Parathyroid adenoma (tissue), 2 donors: ENCODE measurements around the gene TBC1D22A.

Experiments used
- H2AFZ ChIP-seq: fragments of 300-600 bp; sonication (generic); one replicate; pipeline ENCODE4 v1.7.0; 2017; ENCODE audit warnings: antibody characterized with exemption, mild to moderate bottlenecking
- H3K27ac ChIP-seq: fragments of 300-600 bp; sonication (generic); one replicate; pipeline ENCODE4 v1.7.0; 2017
- H3K27me3 ChIP-seq: fragments of 300-600 bp; sonication (generic); one replicate; pipeline ENCODE4 v1.7.0; 2017; ENCODE audit warnings: low read length; ENCODE audit not compliant: control insufficient read depth, insufficient read depth
- H3K36me3 ChIP-seq: fragments of 300-600 bp; sonication (generic); one replicate; pipeline ENCODE4 v1.7.0; 2017; ENCODE audit warnings: low read length; ENCODE audit not compliant: control insufficient read depth, insufficient read depth
- H3K4me1 ChIP-seq: fragments of 300-600 bp; sonication (generic); one replicate; pipeline ENCODE4 v1.7.0; 2017; ENCODE audit warnings: control low read depth
- H3K4me2 ChIP-seq: fragments of 300-600 bp; sonication (generic); one replicate; pipeline ENCODE4 v1.7.0; 2017; ENCODE audit warnings: low read length
- H3K4me3 ChIP-seq: fragments of 300-600 bp; sonication (generic); one replicate; pipeline ENCODE4 v1.7.0; 2017; ENCODE audit warnings: low read depth, low read length
- H3K79me2 ChIP-seq: fragments of 300-600 bp; sonication (generic); one replicate; pipeline ENCODE4 v1.7.0; 2017; ENCODE audit warnings: control low read depth
- H3K9ac ChIP-seq: fragments of 300-600 bp; sonication (generic); one replicate; pipeline ENCODE4 v1.7.0; 2017; ENCODE audit warnings: mild to moderate bottlenecking
- H3K9me3 ChIP-seq: fragments of 300-600 bp; sonication (generic); one replicate; pipeline ENCODE4 v1.7.0; 2017; ENCODE audit warnings: low read length; ENCODE audit not compliant: control insufficient read depth
- CTCF ChIP-seq: fragments of 300-600 bp; sonication (generic); IDR thresholded peaks from one replicate; pipeline ENCODE4 v1.7.0; 2017; ENCODE audit warnings: antibody characterized with exemption, mild to moderate bottlenecking
- donor health status: primary hyperparathyroidism.

The TBC1D22A gene

DNA sequence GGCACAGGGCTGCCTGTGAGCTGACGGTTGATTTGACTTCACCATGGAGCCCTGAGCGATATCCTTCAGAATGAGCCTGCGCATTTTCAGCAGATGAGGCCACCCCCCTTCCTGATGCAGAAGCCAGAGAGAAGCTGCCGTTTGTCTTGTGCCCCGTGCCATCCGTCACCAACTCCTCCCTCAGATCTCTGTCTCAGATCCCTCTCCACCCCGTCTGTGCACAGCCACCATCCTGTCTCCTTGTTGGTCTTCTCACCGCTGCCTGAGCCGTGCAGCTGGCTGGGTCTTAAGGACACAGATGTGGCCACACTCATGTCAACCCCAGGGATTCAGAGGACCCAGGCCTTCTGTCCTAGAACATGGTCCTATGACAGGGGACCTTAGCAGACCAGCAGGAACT lies 293.9 kb downstream of the TBC1D22A start:
- no peaks in the 10 kb centered on the region for H3K4me1 ChIP-seq
- H3K27ac ChIP-seq = no peak overlapping the region
- TF ChIP-seq CTCF = no peak
- no peak overlapping the region for H3K4me2 ChIP-seq
- no peaks in the 10 kb centered on the region for H3K9me3 ChIP-seq
- H3K79me2 ChIP-seq = no peaks in the 10 kb centered on the region
- no peak overlapping the region for H3K4me3 ChIP-seq
- H3K36me3 ChIP-seq = no peaks in the 10 kb centered on the region
- no peak overlapping the region for H3K9ac ChIP-seq
- H2AFZ ChIP-seq = no peak overlapping the region
- H3K27me3 ChIP-seq = no peaks in the 10 kb centered on the region

GRCh38 chr22:47056776-47057470 lies 294.5 kb downstream of the TBC1D22A start:
- Histone ChIP-seq H3K36me3 (no peaks in the 10 kb centered on the region), H3K4me3 (no peak overlapping the region), H3K27me3 (no peaks in the 10 kb centered on the region)

GRCh38 chr22:47057916-47058585 lies 295.6 kb downstream of the TBC1D22A start:
- no peaks in the 10 kb centered on the region for H3K4me1 ChIP-seq
- H3K9me3 ChIP-seq = no peaks in the 10 kb centered on the region
- H3K9ac ChIP-seq = no peak overlapping the region
- no peak overlapping the region for H3K4me3 ChIP-seq
- H3K27ac ChIP-seq = no peak overlapping the region
- H3K36me3 ChIP-seq = no peaks in the 10 kb centered on the region
- no peak for TF ChIP-seq CTCF
- H2AFZ ChIP-seq = no peak overlapping the region
- H3K79me2 ChIP-seq = no peaks in the 10 kb centered on the region
- no peaks in the 10 kb centered on the region for H3K27me3 ChIP-seq
- H3K4me2 ChIP-seq = no peak overlapping the region

More at GRCh38 chr22:47056776-47057470, 294.5 kb downstream of the TBC1D22A start:
- Histone ChIP-seq H3K79me2 (no peaks in the 10 kb centered on the region), H2AFZ (no peak overlapping the region), H3K4me1 (no peaks in the 10 kb centered on the region), H3K27ac (no peak overlapping the region), H3K4me2 (no peak overlapping the region), H3K9ac (no peak overlapping the region), H3K9me3 (no peaks in the 10 kb centered on the region)
- TF ChIP-seq CTCF = no peak

DNA sequence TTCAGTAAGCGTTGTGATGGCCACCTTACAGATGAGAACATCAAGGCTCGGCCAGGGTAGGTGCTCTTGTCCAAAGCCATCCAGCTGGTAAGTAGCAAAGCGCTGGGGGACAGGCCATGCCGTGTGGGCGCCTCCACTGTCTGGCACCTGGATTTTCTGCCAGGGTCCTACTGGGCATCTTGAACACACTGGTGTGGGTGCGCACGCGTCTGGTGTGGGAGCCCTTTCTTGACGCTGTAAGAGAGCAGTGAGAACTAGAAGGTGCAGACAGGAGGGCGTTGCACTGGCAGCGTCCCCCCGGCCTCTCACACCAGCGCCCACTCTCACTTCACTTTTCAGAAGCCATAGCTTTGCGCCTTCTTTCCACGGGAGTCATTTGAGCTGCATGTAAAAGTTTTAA lies 296.6 kb downstream of the TBC1D22A start:
- no peak overlapping the region for H3K4me3 ChIP-seq
- no peaks in the 10 kb centered on the region for H3K79me2 ChIP-seq
- no peak overlapping the region for H3K4me2 ChIP-seq
- H3K27ac ChIP-seq = no peak overlapping the region
- H3K4me1 ChIP-seq = no peaks in the 10 kb centered on the region
- TF ChIP-seq CTCF = no peak
- H3K9ac ChIP-seq = no peak overlapping the region
- H3K36me3 ChIP-seq = no peaks in the 10 kb centered on the region
- H2AFZ ChIP-seq = no peak overlapping the region
- H3K9me3 ChIP-seq = no peaks in the 10 kb centered on the region
- H3K27me3 ChIP-seq = no peaks in the 10 kb centered on the region
